Activated CD8-positive, alpha-beta memory T cell treated with anti-CD3 and anti-CD28 coated beads, Interleukin-2, amount 50 U/mL, for 4 hours (primary cell): ENCODE results near the gene OLFML1.

Experiments
- DNase-seq: peaks from one replicate; pipeline ENCODE4 v3.0.0-alpha.2; 2020

OLFML1 gene

GRCh38 chr11:7484131-7484530, 1.2 kb upstream of the OLFML1 start:
- DNase-seq = no peak

GRCh38 chr11:7484645-7485044, 661 bp upstream of the OLFML1 start:
- no peak for DNase-seq

- DNase-seq = no peak
Observed at GRCh38 chr11:7486098-7486780, 933 bp downstream of the OLFML1 start.

- no peak for DNase-seq
Observed at GRCh38 chr11:7486781-7487140, 1.5 kb downstream of the OLFML1 start.

GRCh38 chr11:7487360-7487759, 2.1 kb downstream of the OLFML1 start:
- no peak for DNase-seq

GRCh38 chr11:7488681-7489080, 3.4 kb downstream of the OLFML1 start:
- DNase-seq = no peak

GRCh38 chr11:7489376-7489775, 4.1 kb downstream of the OLFML1 start:
- no peak for DNase-seq

GRCh38 chr11:7490054-7490453, 4.7 kb downstream of the OLFML1 start:
- DNase-seq = no peak

- DNase-seq = no peak
Observed at GRCh38 chr11:7490535-7490934, 5.2 kb downstream of the OLFML1 start.

- DNase-seq = no peak
Observed at GRCh38 chr11:7492253-7492652, 6.9 kb downstream of the OLFML1 start.

GRCh38 chr11:7493670-7494069, 8.4 kb downstream of the OLFML1 start:
- no peak for DNase-seq

GRCh38 chr11:7494086-7494745, 8.9 kb downstream of the OLFML1 start:
- DNase-seq = no peak

- no peak for DNase-seq
Observed at GRCh38 chr11:7495882-7496551, 10.7 kb downstream of the OLFML1 start.

- no peak for DNase-seq
Observed at GRCh38 chr11:7498193-7498592, 12.9 kb downstream of the OLFML1 start.

GRCh38 chr11:7499081-7499480, 13.8 kb downstream of the OLFML1 start:
- no peak for DNase-seq

- no peak for DNase-seq
Observed at GRCh38 chr11:7500251-7500650, 14.9 kb downstream of the OLFML1 start.

GRCh38 chr11:7501251-7501650, 15.9 kb downstream of the OLFML1 start:
- no peak for DNase-seq

- no peak for DNase-seq
Observed at GRCh38 chr11:7501894-7502293, 16.6 kb downstream of the OLFML1 start.

- no peak for DNase-seq
Observed at GRCh38 chr11:7506243-7506642, 20.9 kb downstream of the OLFML1 start.

- DNase-seq = no peak
Observed at GRCh38 chr11:7508087-7508486, 22.8 kb downstream of the OLFML1 start.

- no peak for DNase-seq
Observed at GRCh38 chr11:7509966-7510365, 24.7 kb downstream of the OLFML1 start.

- no peak for DNase-seq
Observed at GRCh38 chr11:7511401-7511800, 26.1 kb downstream of the OLFML1 start.

- DNase-seq = peak; percentile 21
Observed at GRCh38 chr11:7512525-7513233, 27.4 kb downstream of the OLFML1 start.
